ENCODE data around the gene ZDHHC7.

DNA sequence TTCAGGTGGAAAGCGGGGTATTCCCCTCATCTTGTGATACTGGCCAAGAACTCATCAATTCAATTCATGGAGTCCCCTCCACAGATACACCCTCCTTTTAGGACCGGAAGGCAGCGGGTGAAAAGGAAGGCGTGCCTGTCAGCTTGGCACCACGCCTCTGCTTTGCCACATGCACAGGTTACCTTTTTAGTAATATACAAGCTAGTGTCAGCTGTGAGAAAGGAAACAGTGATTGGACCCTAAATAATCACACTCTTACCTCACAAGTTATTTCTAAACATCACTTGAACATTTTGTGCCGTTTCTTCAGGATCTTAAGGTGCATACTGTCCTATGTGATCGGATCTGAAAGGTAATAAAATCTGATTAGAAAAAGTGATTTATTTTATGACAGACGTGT is 15.7 kb downstream of the ZDHHC7 start:
- TF ChIP-seq, protein P1, sequence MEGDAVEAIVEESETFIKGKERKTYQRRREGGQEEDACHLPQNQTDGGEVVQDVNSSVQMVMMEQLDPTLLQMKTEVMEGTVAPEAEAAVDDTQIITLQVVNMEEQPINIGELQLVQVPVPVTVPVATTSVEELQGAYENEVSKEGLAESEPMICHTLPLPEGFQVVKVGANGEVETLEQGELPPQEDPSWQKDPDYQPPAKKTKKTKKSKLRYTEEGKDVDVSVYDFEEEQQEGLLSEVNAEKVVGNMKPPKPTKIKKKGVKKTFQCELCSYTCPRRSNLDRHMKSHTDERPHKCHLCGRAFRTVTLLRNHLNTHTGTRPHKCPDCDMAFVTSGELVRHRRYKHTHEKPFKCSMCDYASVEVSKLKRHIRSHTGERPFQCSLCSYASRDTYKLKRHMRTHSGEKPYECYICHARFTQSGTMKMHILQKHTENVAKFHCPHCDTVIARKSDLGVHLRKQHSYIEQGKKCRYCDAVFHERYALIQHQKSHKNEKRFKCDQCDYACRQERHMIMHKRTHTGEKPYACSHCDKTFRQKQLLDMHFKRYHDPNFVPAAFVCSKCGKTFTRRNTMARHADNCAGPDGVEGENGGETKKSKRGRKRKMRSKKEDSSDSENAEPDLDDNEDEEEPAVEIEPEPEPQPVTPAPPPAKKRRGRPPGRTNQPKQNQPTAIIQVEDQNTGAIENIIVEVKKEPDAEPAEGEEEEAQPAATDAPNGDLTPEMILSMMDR (IDR thresholded peaks at IDR 0.05): no peak
- TF ChIP-seq ZFX (IDR thresholded peaks at IDR 0.05; ENCODE audit: borderline replicate concordance): no peak
